GM18517 (cell line): ENCODE measurements around the gene AIFM2.

ENCODE experiments used
- ATAC-seq: cut with Tn5 transposase; IDR thresholded peaks from one replicate; pipeline ENCODE4 v1.9.1; 2021; ENCODE audit warnings: mild to moderate bottlenecking, moderate library complexity; ENCODE audit not compliant: unreplicated experiment

The AIFM2 gene

GRCh38 chr10:70146489-70147258 is 14.0 kb upstream of the AIFM2 start, which contains the start of gene TYSND1:
TYSND1 (minus strand) TSS chr10:70146700; CDS start chr10:70146586, 114 bp downstream.
- peak; percentile 85 for ATAC-seq

DNA sequence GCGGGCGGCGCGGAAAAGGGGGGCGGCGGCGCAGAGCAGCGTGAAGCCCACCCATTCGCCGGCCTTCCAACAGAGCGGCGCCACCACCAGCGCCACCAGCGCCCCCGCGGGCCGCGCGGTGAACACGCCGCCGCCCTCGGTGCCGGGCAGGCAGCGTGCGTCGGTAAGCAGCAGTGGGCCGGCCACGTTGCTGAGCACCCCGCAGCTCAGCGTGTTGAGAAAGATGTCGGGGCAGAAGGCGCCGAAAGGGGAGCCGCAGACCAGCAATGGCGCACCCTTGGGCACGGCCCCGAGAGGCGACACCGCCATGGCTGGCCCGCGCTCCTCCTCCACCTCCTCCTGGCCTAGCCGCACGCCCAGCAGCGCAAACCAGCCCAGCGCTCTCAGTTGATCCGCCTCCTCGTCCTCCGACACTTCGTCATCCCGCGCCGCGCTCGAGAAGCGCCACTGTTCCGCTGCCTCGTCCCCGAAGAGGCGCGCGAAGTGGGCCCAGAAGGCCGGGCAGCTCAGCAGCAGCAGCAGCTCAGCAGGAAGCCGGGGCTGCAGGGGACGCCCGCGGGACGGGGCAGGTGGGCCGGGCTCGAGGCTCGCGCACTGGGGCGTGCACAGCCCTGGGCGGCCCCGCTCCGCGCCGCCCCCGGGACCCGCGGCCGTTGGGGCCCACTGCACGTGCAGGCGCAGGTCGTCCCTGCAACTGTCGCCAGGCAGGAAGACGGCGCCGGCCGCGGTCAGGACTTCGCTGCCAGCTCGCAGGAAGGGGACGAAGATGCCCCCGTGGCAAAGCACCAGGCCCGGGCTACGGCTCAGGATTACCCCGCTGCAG is 13.3 kb upstream of the AIFM2 start:
- ATAC-seq: peak; percentile 40

DNA sequence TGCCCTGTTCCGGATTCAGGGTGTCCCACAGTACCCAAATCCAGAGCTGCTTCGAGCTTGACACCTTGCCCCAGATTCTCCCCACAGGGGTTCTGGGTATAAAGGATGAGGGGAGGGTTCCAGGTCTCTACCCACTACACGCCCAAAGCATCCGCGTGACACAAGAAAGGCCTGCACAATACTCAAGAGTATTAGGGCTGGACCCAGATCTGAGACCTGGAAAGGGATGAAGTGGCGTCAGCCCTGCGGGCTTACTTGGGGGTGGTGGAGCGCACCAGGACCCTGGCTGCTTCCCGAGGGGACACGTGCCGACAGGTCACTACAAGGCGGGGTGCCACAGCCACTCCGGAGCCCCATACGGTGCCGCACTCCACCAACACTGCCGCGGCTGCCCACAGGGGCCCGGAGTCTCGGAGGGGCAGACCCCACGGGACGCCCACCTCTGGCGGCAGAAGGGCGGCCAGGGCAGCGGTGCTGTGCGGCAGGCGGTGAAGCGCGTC is 12.6 kb upstream of the AIFM2 start:
- ATAC-seq: peak; percentile 6

DNA sequence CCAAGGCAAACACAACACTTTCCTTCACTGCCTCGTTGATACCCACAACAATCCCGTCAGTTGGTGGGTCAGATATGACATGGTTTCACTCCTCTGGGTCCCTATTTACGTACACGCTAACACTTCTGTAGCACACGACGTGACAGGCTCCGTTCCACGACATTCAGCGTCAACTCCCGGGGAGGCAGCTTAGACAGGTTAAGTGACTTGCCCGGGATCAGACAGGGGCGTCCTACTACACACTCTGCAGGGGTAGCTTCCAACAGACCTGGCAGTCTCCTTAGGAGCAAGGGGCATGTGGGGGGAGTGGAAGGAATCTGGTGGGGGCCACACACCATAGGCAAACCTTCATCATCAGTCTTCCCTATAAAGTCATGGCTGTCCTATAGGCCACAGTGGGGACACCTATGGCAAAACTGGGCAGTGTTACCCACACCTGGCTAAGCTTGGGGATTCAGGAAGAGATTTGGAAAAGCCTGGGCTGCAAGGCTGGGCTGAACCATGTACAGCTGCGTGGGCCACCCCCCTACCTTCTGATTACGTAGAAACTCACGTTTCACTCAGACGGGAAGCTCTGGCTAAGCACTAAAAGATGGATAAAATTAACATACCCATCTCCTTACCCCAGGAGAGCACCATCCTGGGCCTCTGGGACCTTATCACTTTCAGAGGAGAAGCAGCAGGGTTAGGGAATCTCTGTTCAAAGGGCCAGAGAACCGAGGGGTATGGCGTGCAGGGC is 11.9 kb upstream of the AIFM2 start:
- ATAC-seq: no peak

DNA sequence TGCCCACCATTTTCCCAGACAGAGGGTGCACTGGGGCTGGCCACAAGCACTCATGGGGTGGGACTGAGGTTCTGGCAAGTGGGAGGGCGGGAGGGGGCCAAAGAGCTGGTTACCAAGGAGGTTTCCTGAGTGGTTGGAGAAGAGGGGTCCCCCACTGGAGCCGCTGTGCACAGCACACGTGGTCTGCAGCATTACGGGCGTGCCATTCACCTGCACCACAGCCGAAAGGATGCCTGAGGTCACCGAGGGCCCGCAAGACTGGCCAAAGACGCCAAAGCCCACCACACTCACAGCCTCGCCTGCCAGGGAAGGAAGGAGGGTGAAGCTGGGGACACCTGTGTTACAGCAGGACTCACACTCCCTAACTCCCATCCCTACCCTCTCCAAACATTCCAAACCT is 9.9 kb upstream of the AIFM2 start:
- no peak for ATAC-seq

DNA sequence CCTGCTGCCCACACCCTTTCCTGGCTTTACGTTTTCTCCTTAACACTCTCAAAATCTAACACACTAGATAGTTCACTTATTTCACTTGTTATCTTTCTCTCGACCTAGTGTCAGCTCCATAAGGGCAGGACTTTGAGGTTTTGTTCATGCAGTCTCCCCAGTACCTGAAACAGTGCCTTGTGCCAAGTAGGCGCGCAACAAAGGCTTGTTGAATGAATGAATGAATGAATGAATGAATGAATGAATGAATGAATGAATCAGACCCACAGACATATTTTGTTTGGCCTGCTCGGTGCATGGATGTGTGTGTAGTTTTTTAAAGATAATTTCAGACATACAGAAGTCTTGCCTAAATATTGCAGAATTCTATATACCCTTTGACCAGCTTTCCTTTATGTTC is 7.7 kb upstream of the AIFM2 start:
- no peak for ATAC-seq

- no peak for ATAC-seq
These were observed 7.3 kb upstream of the AIFM2 start for GRCh38 chr10:70139997-70140250.

DNA sequence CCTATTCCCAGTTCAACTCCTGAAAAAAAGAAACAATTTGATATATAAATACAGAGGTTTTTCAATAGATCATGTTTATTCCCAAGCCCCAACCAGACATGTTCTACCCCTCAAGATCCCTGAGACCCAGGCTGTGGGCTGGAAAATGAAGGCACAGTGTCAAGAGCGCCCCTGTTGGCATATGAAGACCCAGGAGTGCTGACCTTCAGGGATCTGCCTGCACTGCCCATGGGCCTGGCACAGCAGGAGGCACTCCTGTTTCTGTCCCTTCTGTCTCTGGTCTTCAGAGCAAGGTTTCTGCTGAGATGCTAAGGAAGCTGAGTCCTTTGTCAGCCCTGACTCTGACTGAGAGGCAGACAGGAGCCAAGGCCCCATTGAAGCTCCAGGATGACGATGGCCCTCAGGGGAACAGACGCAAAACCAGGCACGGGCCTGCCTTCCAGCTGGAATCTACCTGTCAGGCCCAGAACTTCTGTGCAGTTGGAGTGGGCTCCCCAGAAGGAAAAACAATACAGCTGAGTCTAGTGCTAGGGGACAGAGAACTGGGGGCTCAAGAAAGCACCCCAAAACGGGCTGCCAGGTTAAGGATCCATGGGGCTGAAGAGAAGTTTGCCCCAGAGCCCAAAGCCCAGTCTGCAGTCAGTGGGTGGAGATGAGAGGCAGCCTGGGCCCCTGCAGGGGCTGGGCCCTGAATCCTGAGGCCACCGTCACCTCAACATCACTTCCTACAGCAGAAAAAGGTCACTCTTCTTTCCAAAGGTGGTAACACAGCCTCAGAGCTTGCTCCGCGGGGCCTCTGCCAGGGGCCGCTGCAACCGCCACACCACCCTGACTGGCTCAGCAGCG is 6.7 kb upstream of the AIFM2 start:
- no peak for ATAC-seq

GRCh38 chr10:70137927-70138883 is 5.6 kb upstream of the AIFM2 start:
- ATAC-seq: no peak

GRCh38 chr10:70137135-70137534 is 4.5 kb upstream of the AIFM2 start:
- no peak for ATAC-seq

GRCh38 chr10:70135684-70136083 is 3.1 kb upstream of the AIFM2 start:
- no peak for ATAC-seq

DNA sequence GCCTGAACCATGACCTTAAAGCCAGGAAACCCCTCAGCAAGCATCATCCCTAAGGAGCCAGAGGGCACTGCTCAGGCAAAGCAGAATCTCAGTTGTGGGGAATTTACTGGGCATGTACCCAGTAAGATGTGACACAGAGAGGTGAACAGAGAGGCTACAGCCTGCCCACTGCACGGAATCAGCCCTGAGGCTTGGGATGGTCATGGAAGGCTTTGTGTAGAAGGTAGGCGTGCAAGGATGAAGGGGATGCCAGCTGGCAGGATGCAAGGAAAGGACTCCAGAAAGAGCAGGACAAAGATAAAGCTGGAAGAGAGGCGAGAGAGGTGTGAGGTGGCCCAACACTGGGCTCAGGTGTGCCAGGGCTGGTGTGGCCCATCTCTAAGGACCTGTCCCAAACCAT is 2.4 kb upstream of the AIFM2 start:
- ATAC-seq: no peak

GRCh38 chr10:70131560-70131937 is 1.1 kb downstream of the AIFM2 start:
- ATAC-seq: no peak

GRCh38 chr10:70130878-70131559 is 1.6 kb downstream of the AIFM2 start:
- ATAC-seq: no peak

- ATAC-seq: no peak
These were observed 5.8 kb downstream of the AIFM2 start for GRCh38 chr10:70126700-70127395.

DNA sequence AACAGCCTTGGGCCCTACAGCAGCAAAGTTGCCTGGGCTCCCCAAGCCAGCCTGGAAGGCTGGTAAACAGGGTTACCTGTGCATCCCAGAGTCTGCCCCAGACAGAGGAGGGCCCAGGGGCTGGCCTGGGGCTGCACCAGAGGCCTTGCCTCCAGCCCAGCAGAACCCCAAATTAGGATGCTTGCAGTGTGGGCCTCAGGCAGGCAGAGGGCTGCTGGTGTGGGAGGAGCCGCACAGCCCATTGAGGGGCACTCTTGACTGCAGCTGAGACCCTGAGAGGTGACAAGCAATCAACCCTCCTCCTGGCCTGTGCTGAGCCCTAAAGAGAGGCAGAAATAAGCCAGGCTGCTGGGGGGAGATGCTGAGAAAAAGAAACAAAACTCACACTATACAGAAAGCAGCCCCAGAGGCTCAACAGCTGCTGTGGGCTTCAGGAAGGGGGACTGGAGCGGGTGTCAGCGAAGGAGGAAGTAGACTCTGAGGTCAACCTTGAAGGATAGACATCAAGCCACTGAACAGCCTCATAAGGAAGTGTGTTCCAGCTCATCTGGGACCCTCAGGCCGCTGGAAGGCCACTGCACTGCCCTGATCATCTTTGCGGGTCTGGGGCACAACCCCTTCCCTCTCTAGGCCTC is 6.6 kb downstream of the AIFM2 start:
- ATAC-seq: no peak

DNA sequence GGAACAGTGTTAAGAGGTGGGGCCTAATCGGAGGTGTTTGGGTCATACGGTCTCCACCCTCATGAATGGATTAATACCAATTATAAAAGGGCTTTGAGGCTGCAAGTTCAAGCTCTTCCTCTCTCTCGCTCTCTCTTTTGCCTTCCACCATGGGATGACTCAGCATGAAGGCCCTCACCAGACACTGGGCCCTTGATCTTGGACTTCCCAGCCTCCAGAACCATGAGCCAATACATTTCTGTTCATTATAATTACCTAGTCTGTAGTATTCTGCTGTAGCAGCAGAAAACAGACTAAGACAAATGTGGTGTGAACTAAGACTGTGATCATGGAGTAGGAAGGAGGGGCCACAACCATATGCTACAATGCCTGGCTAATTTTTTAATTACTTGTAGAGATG is 7.7 kb downstream of the AIFM2 start:
- no peak for ATAC-seq

- no peak for ATAC-seq
These were observed 8.2 kb downstream of the AIFM2 start for GRCh38 chr10:70124415-70124814.
